Panc1 (cell line): ENCODE data around the gene TNFAIP3. TPM values are rescaled to one million over a fixed set of nuclear protein-coding genes. Genes with fewer than 3 reads are reported as not detected.

ENCODE experiments used
- ATAC-seq: fragments of 200-7000 bp; cut with Tn5 transposase; 2 replicates; pipeline ENCODE4 v1.9.1; 2020; ENCODE audit warnings: mild to moderate bottlenecking, moderate library complexity
- BruUV-seq: library from RNA; stranded (reverse); fragments of 400-500 nt; replicated peaks from 2 replicates; lab custom pipeline; 2021; lab: Mats Ljungman, UMichigan
- CTCF ChIA-PET: fragments of 300-600 bp; sonication (Branson Sonifier 250); formaldehyde crosslinking; loops from one replicate; lab custom pipeline; 2022; ENCODE audit warnings: antibody characterized with exemption; lab: Charles Lee
- POLR2A ChIA-PET: fragments of 300-600 bp; sonication (Branson Sonifier 250); formaldehyde crosslinking; loops from one replicate; lab custom pipeline; 2022; ENCODE audit warnings: antibody characterized with exemption; lab: Charles Lee
- DNase-seq: peaks from one replicate; pipeline ENCODE4 v3.0.0-alpha.2; 2010; ENCODE audit warnings: low read depth, low spot score
- H3K27ac ChIP-seq: 2 replicates; pipeline ENCODE4 v1.5.1; 2011; ENCODE audit warnings: mild to moderate bottlenecking, low read length, inconsistent platforms
- H3K27me3 ChIP-seq: fragments of 200-500 bp; sonication (Bioruptor generic); 2 replicates; pipeline ENCODE4 v1.6.0; 2014; ENCODE audit warnings: low read length, inconsistent platforms; ENCODE audit not compliant: control insufficient read depth, insufficient read depth
- H3K36me3 ChIP-seq: fragments of 200-500 bp; sonication (Bioruptor generic); 2 replicates; pipeline ENCODE4 v1.5.1; 2014; ENCODE audit warnings: inconsistent platforms, mild to moderate bottlenecking, low read length, moderate library complexity; ENCODE audit not compliant: control insufficient read depth, insufficient read depth
- H3K4me1 ChIP-seq: 2 replicates; pipeline ENCODE4 v1.5.1; 2011; ENCODE audit warnings: inconsistent platforms, mild to moderate bottlenecking, low read length, moderate library complexity; ENCODE audit not compliant: control insufficient read depth, insufficient read depth
- H3K4me3 ChIP-seq, 2 experiments: 2 replicates each; pipeline ENCODE4 v1.5.1; 2011 to 2012; ENCODE audit warnings: low read depth in 2 of 2, low read length in 2 of 2, mild to moderate bottlenecking in 2 of 2, inconsistent platforms in 1 of 2, moderate library complexity in 1 of 2
- H3K9me3 ChIP-seq: fragments of 200-500 bp; sonication (Bioruptor generic); 2 replicates; pipeline ENCODE4 v1.5.1; 2014; ENCODE audit warnings: low read depth, mild to moderate bottlenecking, inconsistent platforms, low read length, moderate library complexity; ENCODE audit not compliant: control insufficient read depth, insufficient read depth
- CTCF ChIP-seq: fragments of 450-650 bp; IDR thresholded peaks from 2 replicates; pipeline ENCODE4 v1.5.1; 2017; ENCODE audit warnings: mild to moderate bottlenecking
- POLR2AphosphoS5 ChIP-seq: IDR thresholded peaks from 2 replicates; pipeline ENCODE4 v1.6.1; 2012; ENCODE audit warnings: mild to moderate bottlenecking, low read depth, low read length, moderate library complexity
- REST ChIP-seq, 2 experiments: IDR thresholded peaks; 2 replicates each; pipeline ENCODE4 v1.6.1; 2011 to 2012; ENCODE audit warnings: low read depth in 2 of 2, control low read depth in 1 of 2, low read length in 1 of 2, mild to moderate bottlenecking in 1 of 2, moderate library complexity in 1 of 2; ENCODE audit not compliant: insufficient read depth in 1 of 2
- SIN3A ChIP-seq: IDR thresholded peaks from 2 replicates; pipeline ENCODE4 v1.6.1; 2012; ENCODE audit warnings: low read depth, mild to moderate bottlenecking, low read length, moderate library complexity, borderline replicate concordance; ENCODE audit not compliant: insufficient read depth
- TCF7L2 ChIP-seq: IDR thresholded peaks from 2 replicates; pipeline ENCODE4 v1.6.1; 2011; ENCODE audit warnings: mild to moderate bottlenecking, low read depth, low read length, inconsistent platforms
- in situ Hi-C: cut with HindIII; loops from 2 replicates; pipeline ENCODE4 v1.10.0; 2016; ENCODE audit warnings: low sequenced_read_pairs, low pct_unique_long_range_greater_than_20kb
- intact Hi-C: fragments of 100-400 bp; cut with micrococcal nuclease; formaldehyde crosslinking; loops from one replicate; pipeline ENCODE4 v1.10.0; 2022; ENCODE audit not compliant: unreplicated experiment
- total RNA-seq: library from RNA; stranded (reverse); gene quantifications from one replicate; pipeline ENCODE4 v1.2.1, GENCODE V29; 2021; ENCODE audit not compliant: unreplicated experiment

TNFAIP3 gene
- total RNA-seq, 1 experiment from 2014 or later: 15.0 TPM

- ChIA-PET POLR2A (no interaction called here), CTCF (no interaction called here)
- DNase-seq (no peak), ATAC-seq (no peak)
- no peaks in the 10 kb centered on the region for H3K9me3 ChIP-seq
- H3K27me3 ChIP-seq: no peaks in the 10 kb centered on the region; the same call in 1 of the 2 replicates
- intact Hi-C loops: no loop called here
- no peak overlapping the region for H3K4me3 ChIP-seq
- no TSS peak for BruUV-seq
- no peaks in the 10 kb centered on the region for H3K36me3 ChIP-seq
- H3K27ac ChIP-seq: no peak overlapping the region
- in situ Hi-C loops: no loop called here
- no peaks in the 10 kb centered on the region for H3K4me1 ChIP-seq
- TF ChIP-seq SIN3A (no peak), POLR2AphosphoS5 (no peak), CTCF (no peak), TCF7L2 (no peak), REST (IDR thresholded peaks at IDR 0.05; ENCODE audit: insufficient read depth in 1 of 2, low read depth in 2 of 2, low read length in 1 of 2) (no peak)
Measured at GRCh38 chr6:137820952-137821351, 46.1 kb upstream of the TNFAIP3 start.

GRCh38 chr6:137821491-137821890 is 45.6 kb upstream of the TNFAIP3 start:
- no TSS peak for BruUV-seq
- no peaks in the 10 kb centered on the region for H3K36me3 ChIP-seq
- H3K27ac ChIP-seq: no peak overlapping the region
- in situ Hi-C loops (no loop called here), intact Hi-C loops (no loop called here)
- no peaks in the 10 kb centered on the region; the same call in 1 of the 2 replicates for H3K27me3 ChIP-seq
- H3K4me1 ChIP-seq: no peaks in the 10 kb centered on the region
- ATAC-seq: no peak
- no peaks in the 10 kb centered on the region for H3K9me3 ChIP-seq
- ChIA-PET CTCF (no interaction called here), POLR2A (no interaction called here)
- H3K4me3 ChIP-seq: no peak overlapping the region
- DNase-seq: no peak
- TF ChIP-seq REST (IDR thresholded peaks at IDR 0.05; ENCODE audit: insufficient read depth in 1 of 2, low read depth in 2 of 2, low read length in 1 of 2) (no peak), CTCF (no peak), POLR2AphosphoS5 (no peak), TCF7L2 (no peak), SIN3A (no peak)
